Stimulated activated CD8-positive, alpha-beta memory T cell treated with anti-CD3 and anti-CD28 coated beads, Interleukin-2, amount 100 ng/mL, for 48 hours (primary cell): Measurements from ENCODE around the gene PTP4A2.

Experiments
- DNase-seq, 2 donors: peaks; one replicate each; pipeline ENCODE4 v3.0.0-alpha.2; 2020; ENCODE audit warnings: low read depth in 2 of 2

PTP4A2 gene

DNA sequence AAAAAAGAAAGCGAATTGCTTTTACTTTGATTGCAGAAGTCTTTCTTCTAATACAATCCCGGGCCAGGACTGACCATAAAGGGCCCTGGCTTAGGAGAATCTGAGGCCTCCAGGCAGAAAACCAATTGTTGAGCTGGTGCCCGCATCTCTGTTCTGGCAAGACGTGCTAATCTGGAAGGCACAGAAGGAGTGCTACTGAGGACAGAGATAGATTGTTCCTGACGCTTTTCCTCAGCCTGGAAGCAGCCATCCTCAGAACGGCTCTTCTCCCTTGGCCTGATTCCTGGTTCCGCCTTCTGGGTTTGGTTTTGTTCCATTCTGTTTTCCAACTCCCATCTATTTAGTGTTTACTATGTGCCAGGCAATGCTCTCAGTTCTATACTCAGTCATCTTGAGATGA, 77.6 kb downstream of the PTP4A2 start:
- no peak for DNase-seq

DNA sequence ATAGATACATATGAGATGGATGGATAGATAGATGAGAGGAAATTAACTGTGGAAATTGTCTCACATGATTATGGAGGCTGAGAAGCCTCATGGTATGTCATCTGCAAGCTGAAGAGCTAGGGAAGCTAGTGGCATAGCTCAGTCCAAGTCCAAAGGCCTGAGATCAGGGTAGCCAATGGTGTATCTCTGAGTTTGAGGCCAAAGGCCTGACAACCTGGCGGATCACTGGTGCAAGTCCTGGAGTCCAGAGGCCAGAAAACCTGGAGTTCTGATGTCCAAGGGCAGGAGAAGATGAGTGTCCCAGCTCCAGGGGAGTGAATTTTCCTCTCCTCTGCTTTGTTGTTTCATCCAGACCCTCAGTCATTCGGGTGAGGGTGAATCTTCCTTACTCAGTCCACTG, 78.4 kb downstream of the PTP4A2 start:
- no peak for DNase-seq

DNA sequence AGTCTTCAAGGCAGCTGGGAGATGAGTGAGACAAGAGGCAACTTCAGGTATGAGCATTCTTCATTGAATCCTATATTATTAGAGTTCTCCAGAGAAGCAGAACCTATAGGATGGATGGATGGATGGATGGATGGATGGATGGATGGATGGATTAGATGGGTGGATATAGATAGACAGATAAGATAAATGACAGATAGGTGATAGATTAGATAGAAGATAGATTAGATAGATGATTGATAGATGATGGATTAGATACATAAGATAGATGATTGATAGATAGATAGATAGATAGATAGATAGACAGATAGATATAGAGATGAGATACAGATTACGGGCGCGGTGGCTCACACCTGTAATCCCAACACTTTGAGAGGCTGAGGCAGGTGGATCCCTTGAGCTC, 79.1 kb downstream of the PTP4A2 start:
- no peak for DNase-seq

DNA sequence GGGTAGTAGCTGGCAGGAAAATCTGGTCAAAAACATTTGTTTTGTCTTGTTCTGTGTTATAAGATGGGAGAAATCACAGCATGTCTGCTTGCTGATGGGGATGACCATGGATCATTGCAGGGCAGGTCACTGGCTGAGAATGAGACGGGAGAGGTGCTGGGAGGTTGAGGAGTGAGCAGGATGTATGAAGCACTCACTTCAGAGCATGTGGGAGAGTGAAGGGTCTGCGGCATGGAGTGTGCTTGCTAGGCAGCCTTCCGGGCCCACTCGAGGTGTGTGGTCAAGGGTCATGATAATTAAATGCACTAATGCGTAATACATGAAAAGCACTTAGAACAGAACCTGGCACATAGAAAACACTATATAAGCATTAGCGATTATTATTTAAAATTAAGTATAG, 80.3 kb downstream of the PTP4A2 start:
- DNase-seq, result no peak
